Endothelial cell of umbilical vein (primary cell): ENCODE measurements around the gene TRAF3. TPM values are rescaled to one million over a fixed set of nuclear protein-coding genes. Genes with fewer than 3 reads are reported as not detected.

ENCODE experiments used
- BruUV-seq: library from RNA; stranded (reverse); fragments of 400-500 nt; replicated peaks from 2 replicates; lab custom pipeline; 2021; lab: Mats Ljungman, UMichigan
- CTCF ChIA-PET: fragments of 300-600, 350-600 bp; sonication (Branson Sonifier 250); formaldehyde crosslinking; loops from one replicate; lab custom pipeline; 2021; ENCODE audit warnings: antibody characterized with exemption, inconsistent platforms; lab: Charles Lee
- POLR2A ChIA-PET: fragments of 300-600, 350-600 bp; sonication (Branson Sonifier 250); formaldehyde crosslinking; loops from one replicate; lab custom pipeline; 2021; ENCODE audit warnings: antibody characterized with exemption, inconsistent platforms; lab: Charles Lee
- DNase-seq: peaks from one replicate; pipeline ENCODE4 v3.0.0-alpha.2; 2011; ENCODE audit warnings: low read depth, low spot score
- FAIRE-seq: peaks from 2 replicates; lab custom pipeline; 2011; peaks lifted over from hg19 to GRCh38; lab: Jason Lieb, UNC
- H2AFZ ChIP-seq: 2 replicates; pipeline ENCODE4 v1.6.0; 2012; ENCODE audit warnings: low read depth, low read length, control low read depth, inconsistent platforms
- H3K27ac ChIP-seq: 2 replicates; pipeline ENCODE4 v1.5.1; 2011; ENCODE audit warnings: low read depth, mild to moderate bottlenecking, control low read depth, low read length, moderate library complexity; ENCODE audit not compliant: insufficient read depth
- H3K27me3 ChIP-seq, 2 experiments: 2 replicates each; pipeline versions ENCODE4 v1.6.0 to v1.6.1; 2011; ENCODE audit warnings: low read length in 2 of 2, mixed read lengths in 1 of 2; ENCODE audit not compliant: control insufficient read depth in 2 of 2, insufficient read depth in 2 of 2
- H3K36me3 ChIP-seq, 2 experiments: 2 replicates in 1 of 2; 3 replicates in 1 of 2; pipeline ENCODE4 v1.5.1; 2011; ENCODE audit warnings: low read length in 2 of 2, mild to moderate bottlenecking in 1 of 2, moderate library complexity in 1 of 2; ENCODE audit not compliant: control insufficient read depth in 2 of 2, insufficient read depth in 2 of 2; ENCODE audit errors: extremely low read depth in 1 of 2
- H3K4me1 ChIP-seq: 3 replicates; pipeline ENCODE4 v1.5.1; 2011; ENCODE audit warnings: mild to moderate bottlenecking, low read length; ENCODE audit not compliant: control insufficient read depth, insufficient read depth; ENCODE audit errors: extremely low read depth
- H3K4me2 ChIP-seq: 2 replicates; pipeline ENCODE4 v1.6.1; 2011; ENCODE audit warnings: low read length, control low read depth, mixed read lengths; ENCODE audit not compliant: insufficient read depth
- H3K4me3 ChIP-seq, 3 experiments: fragments of 200-600 bp in 1 of 3; sonication (generic), shearing (Covaris generic) in 1 of 3; replicated peaks in 1 of 3; 2 replicates each; pipeline ENCODE4 v1.5.1; 2011 to 2016; ENCODE audit warnings: control low read depth in 3 of 3, low read length in 3 of 3, mild to moderate bottlenecking in 2 of 3, inconsistent platforms in 1 of 3, low read depth in 1 of 3, moderate library complexity in 1 of 3; ENCODE audit not compliant: insufficient read depth in 1 of 3
- H3K79me2 ChIP-seq: 2 replicates; pipeline ENCODE4 v1.6.0; 2012; ENCODE audit warnings: low read length, inconsistent platforms; ENCODE audit not compliant: control insufficient read depth, insufficient read depth
- H3K9ac ChIP-seq: replicated peaks from 2 replicates; pipeline ENCODE3; 2011; ENCODE audit warnings: low read length, control low read depth; ENCODE audit not compliant: insufficient read depth; ENCODE audit errors: extremely low read depth
- H3K9me1 ChIP-seq: replicated peaks from 3 replicates; pipeline ENCODE4 v1.6.0; 2011; ENCODE audit warnings: mild to moderate bottlenecking, low read length; ENCODE audit not compliant: control insufficient read depth, insufficient read depth; ENCODE audit errors: extremely low read depth
- H3K9me3 ChIP-seq: replicated peaks from 2 replicates; pipeline ENCODE4 v1.5.1; 2012; ENCODE audit warnings: low read length, inconsistent platforms; ENCODE audit not compliant: control insufficient read depth, insufficient read depth
- H4K20me1 ChIP-seq: replicated peaks from 2 replicates; pipeline ENCODE3; 2011; ENCODE audit warnings: mild to moderate bottlenecking, low read length; ENCODE audit not compliant: control insufficient read depth, insufficient read depth; ENCODE audit errors: extremely low read depth
- EZH2 ChIP-seq: IDR thresholded peaks from 2 replicates; pipeline ENCODE4 v1.6.1; 2012; ENCODE audit warnings: borderline replicate concordance, low read depth, mild to moderate bottlenecking, moderate library complexity, low read length, inconsistent platforms; ENCODE audit not compliant: severe bottlenecking
- FOS ChIP-seq: IDR thresholded peaks from 2 replicates; pipeline ENCODE4 v1.6.1; 2011; ENCODE audit warnings: mild to moderate bottlenecking, low read length, moderate library complexity, borderline replicate concordance; ENCODE audit not compliant: insufficient read depth
- GATA2 ChIP-seq: IDR thresholded peaks from 2 replicates; pipeline ENCODE4 v1.7.0; 2011; ENCODE audit warnings: low read depth, mild to moderate bottlenecking, moderate library complexity, mixed read lengths, low read length; ENCODE audit not compliant: insufficient read length, insufficient read depth
- JUN ChIP-seq: IDR thresholded peaks from 2 replicates; pipeline ENCODE4 v1.6.1; 2011; ENCODE audit warnings: borderline replicate concordance, low read depth; ENCODE audit not compliant: insufficient read length, insufficient read depth
- MYC ChIP-seq: IDR thresholded peaks from one replicate; pipeline ENCODE4 v1.6.1; 2011; ENCODE audit warnings: mild to moderate bottlenecking, low read depth, low read length
- POLR2A ChIP-seq: IDR thresholded peaks from 2 replicates; pipeline ENCODE4 v1.6.1; 2012; ENCODE audit warnings: low read depth, mild to moderate bottlenecking, control low read depth, low read length
- POLR2AphosphoS5 ChIP-seq: IDR thresholded peaks from 2 replicates; pipeline ENCODE4 v1.6.1; 2012; ENCODE audit warnings: low read depth, mild to moderate bottlenecking, control low read depth, low read length, moderate library complexity; ENCODE audit not compliant: insufficient read depth
- dilution Hi-C: fragments of 300-500 bp; cut with MboI; formaldehyde crosslinking; loops from one replicate; pipeline ENCODE4 v1.15.0; 2019; ENCODE audit warnings: low sequenced_read_pairs; ENCODE audit not compliant: extremely low pct_ligation_motif_present
- intact Hi-C: fragments of 100-400 bp; cut with micrococcal nuclease; formaldehyde crosslinking; loops from one replicate; pipeline ENCODE4 v1.10.0; 2022
- polyA plus RNA-seq, 4 experiments: library from polyadenylated mRNA; depleted of rRNA in 3 of 4; stranded (reverse) in 3 of 4; unstranded in 1 of 4; fragments of >200 nt; gene quantifications; 2 replicates each; pipeline versions ENCODE4 v1.2.1 to v1.2.3, GENCODE V29; 2011 to 2012; ENCODE audit warnings: missing spikeins in 1 of 4
- total RNA-seq: library from RNA; stranded (reverse); gene quantifications from 2 replicates; pipeline ENCODE4 v1.2.3, GENCODE V29; 2021
- TF ChIP-seq, protein P1 (sequence below), 2 donors: IDR thresholded peaks; 1 replicate in 1 of 2; 2 replicates in 1 of 2; pipeline ENCODE4 v1.5.1; 2011; ENCODE audit warnings: low read length in 2 of 2, mild to moderate bottlenecking in 2 of 2, moderate library complexity in 2 of 2, control low read depth in 1 of 2, inconsistent platforms in 1 of 2, low read depth in 1 of 2; ENCODE audit not compliant: insufficient read depth in 1 of 2; ENCODE audit errors: extremely low read depth in 1 of 2
- TF ChIP-seq, protein P2 (sequence below): IDR thresholded peaks from 2 replicates; pipeline ENCODE4 v1.6.1; 2011; ENCODE audit not compliant: insufficient read depth, insufficient read length

TRAF3 gene
- total and polyA plus RNA-seq, 2 donors (not counting 3 experiments of a cell fraction or from before 2014, with no cell fraction given) = 14.4 to 27.6 TPM

DNA sequence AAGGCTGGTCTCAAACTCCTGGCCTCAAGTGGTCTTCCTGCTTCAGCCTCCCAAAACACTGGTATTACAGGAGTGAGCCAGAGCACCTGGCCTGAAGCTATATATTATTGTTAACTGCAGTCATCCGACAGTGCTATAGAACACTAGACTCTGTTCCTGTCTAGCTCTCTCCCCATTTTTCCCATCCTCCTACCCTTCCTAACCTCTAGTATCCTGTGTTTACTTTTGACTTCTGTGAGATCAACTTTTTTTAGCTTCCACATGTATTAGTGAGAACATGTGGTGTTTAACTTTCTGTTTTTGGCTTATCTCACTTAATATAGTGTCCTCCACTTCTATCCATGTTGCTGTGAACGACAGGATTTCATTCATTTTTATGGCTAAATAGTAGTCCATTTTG lies 34.7 kb downstream of the TRAF3 start:
- no TSS peak for BruUV-seq
- CTCF ChIA-PET = no interaction called here
- DNase-seq = no peak
- intact Hi-C loops = no loop called here
- POLR2A ChIA-PET = no interaction called here
- no peak for FAIRE-seq
- Histone ChIP-seq H3K4me2 (no peak overlapping the region), H3K9me3 (no peaks in the 10 kb centered on the region), H3K4me1 (no peaks in the 10 kb centered on the region), H3K36me3 (no peaks in the 10 kb centered on the region), H3K27ac (no peak overlapping the region), H4K20me1 (no peaks in the 10 kb centered on the region), H3K4me3 (no peak overlapping the region), H3K27me3 (no peaks in the 10 kb centered on the region), H2AFZ (no peak overlapping the region), H3K9me1 (no peaks in the 10 kb centered on the region), H3K9ac (no peak overlapping the region), H3K79me2 (peaks cover 38% of the 10 kb centered on the region)
- dilution Hi-C loops = no loop called here
- no peak for TF ChIP-seq EZH2
- TF ChIP-seq GATA2 = no peak
- TF ChIP-seq POLR2A = no peak
- no peak for TF ChIP-seq FOS
- TF ChIP-seq, protein P1, sequence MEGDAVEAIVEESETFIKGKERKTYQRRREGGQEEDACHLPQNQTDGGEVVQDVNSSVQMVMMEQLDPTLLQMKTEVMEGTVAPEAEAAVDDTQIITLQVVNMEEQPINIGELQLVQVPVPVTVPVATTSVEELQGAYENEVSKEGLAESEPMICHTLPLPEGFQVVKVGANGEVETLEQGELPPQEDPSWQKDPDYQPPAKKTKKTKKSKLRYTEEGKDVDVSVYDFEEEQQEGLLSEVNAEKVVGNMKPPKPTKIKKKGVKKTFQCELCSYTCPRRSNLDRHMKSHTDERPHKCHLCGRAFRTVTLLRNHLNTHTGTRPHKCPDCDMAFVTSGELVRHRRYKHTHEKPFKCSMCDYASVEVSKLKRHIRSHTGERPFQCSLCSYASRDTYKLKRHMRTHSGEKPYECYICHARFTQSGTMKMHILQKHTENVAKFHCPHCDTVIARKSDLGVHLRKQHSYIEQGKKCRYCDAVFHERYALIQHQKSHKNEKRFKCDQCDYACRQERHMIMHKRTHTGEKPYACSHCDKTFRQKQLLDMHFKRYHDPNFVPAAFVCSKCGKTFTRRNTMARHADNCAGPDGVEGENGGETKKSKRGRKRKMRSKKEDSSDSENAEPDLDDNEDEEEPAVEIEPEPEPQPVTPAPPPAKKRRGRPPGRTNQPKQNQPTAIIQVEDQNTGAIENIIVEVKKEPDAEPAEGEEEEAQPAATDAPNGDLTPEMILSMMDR (IDR thresholded peaks at IDR 0.05; ENCODE audit: extremely low read depth in 1 of 2, insufficient read depth in 1 of 2, low read depth in 1 of 2, low read length in 2 of 2) = no peak
- no peak for TF ChIP-seq POLR2AphosphoS5
- TF ChIP-seq MYC = no peak
- TF ChIP-seq, protein P2, sequence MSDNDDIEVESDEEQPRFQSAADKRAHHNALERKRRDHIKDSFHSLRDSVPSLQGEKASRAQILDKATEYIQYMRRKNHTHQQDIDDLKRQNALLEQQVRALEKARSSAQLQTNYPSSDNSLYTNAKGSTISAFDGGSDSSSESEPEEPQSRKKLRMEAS = no peak
- TF ChIP-seq JUN = no peak
